HEK293 (cell line): Measurements from ENCODE around the gene IFI6.
"Not testable (repeated sequence)": the region's sequence is repeated elsewhere in the genome, so short reads cannot be mapped to it uniquely, and the experiment has no call there.

ENCODE experiments used
- CTCF ChIA-PET: fragments of 350-600 bp; formaldehyde crosslinking; extraction: SDS; loops from one replicate; lab custom pipeline; 2021; ENCODE audit warnings: antibody characterized with exemption; lab: Yijun Ruan, JAX
- POLR2A ChIA-PET: fragments of 300-600 bp; formaldehyde crosslinking; extraction: SDS; loops from one replicate; lab custom pipeline; 2020; ENCODE audit warnings: antibody characterized with exemption, inconsistent platforms; lab: Yijun Ruan, JAX
- H3K27ac ChIP-seq: fragments of 200-500 bp; sonication (Bioruptor generic); 2 replicates; pipeline ENCODE4 v1.5.1; 2014; ENCODE audit warnings: low read depth, low read length, control low read depth, inconsistent platforms; ENCODE audit errors: extremely low read depth
- H3K36me3 ChIP-seq, 2 experiments: fragments of 200-500 bp in 1 of 2; sonication (Bioruptor generic) in 1 of 2; 1 replicate in 1 of 2; 2 replicates in 1 of 2; pipeline ENCODE4 v1.5.1; 2014 to 2017; ENCODE audit warnings: inconsistent platforms in 2 of 2, low read length in 2 of 2; ENCODE audit not compliant: control insufficient read depth in 2 of 2, insufficient read depth in 1 of 2
- H3K4me1 ChIP-seq: fragments of 200-500 bp; sonication (Bioruptor generic); 2 replicates; pipeline ENCODE4 v1.5.1; 2014; ENCODE audit warnings: mild to moderate bottlenecking, low read length, inconsistent platforms; ENCODE audit not compliant: control insufficient read depth, insufficient read depth
- H3K4me3 ChIP-seq: 2 replicates; pipeline ENCODE4 v1.5.1; 2011; ENCODE audit warnings: low read depth, mild to moderate bottlenecking, control low read depth, low read length, moderate library complexity
- H3K9me3 ChIP-seq: fragments of 200-500 bp; sonication (Bioruptor generic); 2 replicates; pipeline ENCODE4 v1.5.1; 2014; ENCODE audit warnings: low read depth, low read length, inconsistent platforms; ENCODE audit not compliant: control insufficient read depth, insufficient read depth
- EGR2 ChIP-seq: fragments of 450-650 bp; formaldehyde crosslinking; IDR thresholded peaks from 2 replicates; pipeline ENCODE4 v1.5.1; 2016; ENCODE audit warnings: low read depth, missing biosample characterization, missing genetic modification characterization
- HOXC10 ChIP-seq: sonication (generic); formaldehyde crosslinking; IDR thresholded peaks from 2 replicates; pipeline ENCODE4 v1.8.1; 2023; ENCODE audit warnings: mild to moderate bottlenecking, missing genetic modification reagents
- OVOL3 ChIP-seq: fragments of 450-650 bp; formaldehyde crosslinking; IDR thresholded peaks from 2 replicates; pipeline ENCODE4 v1.5.1; 2016; ENCODE audit warnings: missing biosample characterization, missing genetic modification characterization
- TRIM28 ChIP-seq: IDR thresholded peaks from 2 replicates; pipeline ENCODE4 v1.6.1; 2011; ENCODE audit warnings: low read length, control low read depth, borderline replicate concordance
- WT1 ChIP-seq: fragments of 450-650 bp; formaldehyde crosslinking; IDR thresholded peaks from 2 replicates; pipeline ENCODE4 v1.5.1; 2016; ENCODE audit warnings: missing biosample characterization, missing genetic modification characterization
- ZBTB21 ChIP-seq: fragments of 450-650 bp; formaldehyde crosslinking; IDR thresholded peaks from 2 replicates; pipeline ENCODE4 v1.5.1; 2017; ENCODE audit warnings: missing biosample characterization, missing genetic modification characterization
- ZFHX2 ChIP-seq: fragments of 450-650 bp; formaldehyde crosslinking; conservative IDR thresholded peaks from 2 replicates; pipeline ENCODE4 v1.5.1; 2016; ENCODE audit warnings: missing biosample characterization, missing genetic modification characterization
- ZNF221 ChIP-seq: fragments of 450-650 bp; formaldehyde crosslinking; IDR thresholded peaks from 2 replicates; pipeline ENCODE4 v1.5.1; 2017; ENCODE audit warnings: missing biosample characterization, missing genetic modification characterization, borderline replicate concordance
- ZNF23 ChIP-seq: fragments of 450-650 bp; formaldehyde crosslinking; IDR thresholded peaks from 2 replicates; pipeline ENCODE4 v1.5.1; 2016; ENCODE audit warnings: missing biosample characterization, missing genetic modification characterization, borderline replicate concordance
- ZNF426 ChIP-seq: fragments of 450-650 bp; formaldehyde crosslinking; IDR thresholded peaks from 2 replicates; pipeline ENCODE4 v1.5.1; 2017; ENCODE audit warnings: missing biosample characterization, missing genetic modification characterization, mild to moderate bottlenecking, inconsistent platforms, moderate library complexity
- ZNF529 ChIP-seq: fragments of 450-650 bp; formaldehyde crosslinking; IDR thresholded peaks from 2 replicates; pipeline ENCODE4 v1.5.1; 2017; ENCODE audit warnings: missing genetic modification characterization, missing biosample characterization; ENCODE audit not compliant: insufficient replicate concordance
- ZNF585B ChIP-seq: fragments of 450-650 bp; formaldehyde crosslinking; IDR thresholded peaks from 2 replicates; pipeline ENCODE4 v1.5.1; 2016; ENCODE audit warnings: missing biosample characterization, missing genetic modification characterization
- ZNF621 ChIP-seq: fragments of 450-650 bp; formaldehyde crosslinking; IDR thresholded peaks from 2 replicates; pipeline ENCODE4 v1.5.1; 2017; ENCODE audit warnings: missing biosample characterization, missing genetic modification characterization
- ZNF791 ChIP-seq: fragments of 450-650 bp; formaldehyde crosslinking; IDR thresholded peaks from 2 replicates; pipeline ENCODE4 v1.5.1; 2016; ENCODE audit warnings: missing biosample characterization, missing genetic modification characterization
- ZSCAN16 ChIP-seq: fragments of 450-650 bp; formaldehyde crosslinking; IDR thresholded peaks from 2 replicates; pipeline ENCODE4 v1.5.1; 2016; ENCODE audit warnings: missing biosample characterization, missing genetic modification characterization
- TF ChIP-seq, protein P1 (sequence below): fragments of 450-650 bp; formaldehyde crosslinking; IDR thresholded peaks from 2 replicates; pipeline ENCODE4; 2016; ENCODE audit warnings: missing biosample characterization, missing genetic modification characterization
- TF ChIP-seq, protein P2 (sequence below): fragments of 450-650 bp; formaldehyde crosslinking; IDR thresholded peaks from 2 replicates; pipeline ENCODE4 v1.5.1; 2016; ENCODE audit warnings: missing biosample characterization, missing genetic modification characterization
- TF ChIP-seq, protein P3 (sequence below): fragments of 450-650 bp; formaldehyde crosslinking; IDR thresholded peaks from 2 replicates; pipeline ENCODE4 v1.5.1; 2016; ENCODE audit warnings: missing biosample characterization, missing genetic modification characterization
- TF ChIP-seq, protein P4 (sequence below): sonication (generic); formaldehyde crosslinking; IDR thresholded peaks from 2 replicates; pipeline ENCODE4 v1.8.1; 2022; ENCODE audit warnings: mild to moderate bottlenecking, moderate library complexity, missing genetic modification reagents

Gene IFI6

DNA sequence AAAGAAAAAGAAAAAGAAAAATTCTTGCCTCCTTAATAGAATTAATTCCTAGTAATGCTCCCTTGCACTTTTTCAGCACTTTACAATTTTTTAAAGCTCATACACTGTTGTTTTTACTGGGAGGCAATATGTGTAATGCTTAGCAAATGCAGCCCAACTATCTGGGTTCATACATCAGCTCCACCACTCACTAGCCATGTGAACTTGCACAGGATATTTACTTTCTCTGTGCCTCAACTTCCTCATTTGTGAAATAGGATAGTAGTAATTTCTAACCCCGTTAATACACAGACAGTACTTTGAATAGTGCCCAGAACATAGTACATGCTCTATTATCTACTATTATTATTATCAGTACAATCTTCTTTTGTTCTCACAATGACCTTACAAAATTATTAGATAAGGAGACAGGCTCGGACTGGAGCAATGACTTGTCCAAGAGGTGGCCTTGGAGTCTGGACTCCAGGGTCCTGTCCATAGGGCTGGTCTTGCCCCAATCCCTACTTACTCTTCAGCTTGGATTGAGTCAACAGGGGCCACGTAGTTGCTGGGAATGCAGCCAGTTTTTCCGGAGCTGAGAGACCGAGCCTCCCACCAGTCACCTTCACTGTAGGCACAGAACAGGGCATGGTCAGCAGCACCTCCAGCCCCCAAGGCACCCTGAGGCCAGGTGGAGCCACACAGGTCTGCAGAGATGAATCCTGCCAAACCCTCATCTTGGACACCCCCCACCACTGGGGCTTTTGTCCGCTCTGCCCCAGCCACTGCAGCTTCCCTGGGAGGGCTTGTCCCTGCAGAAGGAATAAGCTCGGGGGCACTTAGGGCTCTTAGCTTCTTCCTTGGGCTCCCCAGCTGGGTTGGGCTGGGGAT is 50.7 kb downstream of the IFI6 start (continued):
- TF ChIP-seq ZNF221 (no peak), ZNF585B (tag by site-specific recombination) (no peak), WT1 (tag by site-specific recombination) (no peak), ZNF791 (tag by site-specific recombination) (no peak)

DNA sequence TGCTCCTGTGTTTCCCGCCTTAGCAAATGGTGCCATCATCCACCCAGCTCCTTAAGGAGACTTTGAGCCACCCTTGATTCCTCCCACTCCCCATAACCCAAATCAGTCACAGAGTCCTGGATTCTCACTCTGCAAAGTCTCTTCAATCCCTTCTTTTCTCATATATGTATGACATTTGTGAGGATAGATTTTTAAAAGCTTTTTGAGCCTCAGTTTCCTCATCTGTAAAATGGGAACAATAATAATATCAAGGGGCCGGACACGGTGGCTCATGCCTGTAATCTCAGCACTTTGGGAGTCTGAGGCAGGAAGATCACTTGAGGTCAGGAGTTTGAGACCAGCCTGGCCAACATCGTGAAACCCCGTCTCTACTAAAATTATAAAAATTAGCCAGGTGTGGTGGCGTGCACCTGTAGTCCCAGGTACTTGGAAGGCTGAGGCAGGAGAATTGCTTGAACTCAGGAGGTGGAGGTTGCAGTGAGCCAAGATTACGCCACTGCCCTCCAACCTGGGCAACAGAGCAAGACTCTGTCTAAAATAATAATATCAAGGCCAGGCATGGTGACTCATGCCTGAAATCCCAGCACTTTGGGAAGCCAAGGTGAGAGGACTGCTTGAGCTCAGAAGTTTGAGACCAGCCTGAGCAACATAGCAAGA is 52.1 kb downstream of the IFI6 start:
- H3K36me3 ChIP-seq, H3K4me1 ChIP-seq, H3K9me3 ChIP-seq, H3K27ac ChIP-seq, H3K4me3 ChIP-seq: not testable (repeated sequence)
- CTCF ChIA-PET, result interaction anchor here (1.2 to 3.2 kb wide), 4 partner anchors 9 to 49 kb away, joined by 3 to 16 read pairs (median 5); no protein-coding TSS in a partner anchor
- POLR2A ChIA-PET, result interaction anchor here (1.2 kb wide), 1 partner anchor 15 kb away, joined by 4 read pairs; no protein-coding TSS in a partner anchor

DNA sequence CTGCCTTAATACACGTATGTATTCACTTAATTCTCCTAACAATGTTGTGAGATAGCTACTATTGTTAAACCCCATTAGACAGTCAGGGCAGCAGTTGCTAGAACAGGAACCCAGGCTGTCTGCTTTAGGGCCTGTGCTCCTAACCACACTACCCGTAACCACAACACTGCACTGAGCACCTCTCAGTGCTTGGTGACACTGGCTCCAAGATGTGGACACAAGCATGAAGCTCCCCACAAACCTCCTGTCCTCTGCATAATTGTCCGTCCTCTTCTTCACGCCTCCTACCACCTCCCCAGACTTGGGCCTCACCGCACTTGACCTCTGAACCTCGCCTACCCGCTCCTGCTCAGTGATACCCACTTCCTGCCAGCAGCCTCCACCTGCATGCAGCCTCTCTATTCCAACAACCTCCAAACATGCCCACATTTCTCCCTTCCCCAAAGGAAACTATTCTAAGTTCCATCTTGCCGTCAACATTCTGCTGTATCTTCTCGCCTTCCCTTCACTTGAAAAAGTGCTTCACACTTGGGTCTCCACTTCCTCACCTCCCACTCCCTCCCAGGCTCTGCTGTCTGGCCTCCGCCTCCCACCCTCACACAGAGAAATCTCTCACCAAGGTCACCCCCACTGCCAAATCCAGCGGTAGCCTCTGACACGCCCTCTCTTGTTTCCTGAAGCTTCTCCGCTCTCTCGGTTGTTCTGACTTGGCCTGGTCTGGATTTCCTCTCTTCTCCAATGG is 53.5 kb downstream of the IFI6 start:
- ChIA-PET CTCF (interaction anchor here (0.5 to 15.0 kb wide), 4 partner anchors 10 to 161 kb away, joined by 3 to 317 read pairs (median 4); partner anchors contain the start of gene IFI6), POLR2A (interaction anchor here (1.2 kb wide), 1 partner anchor 13 kb away, joined by 4 read pairs; no protein-coding TSS in a partner anchor)
- Histone ChIP-seq H3K27ac (no peak overlapping the region), H3K4me1 (no peaks in the 10 kb centered on the region), H3K4me3 (no peak overlapping the region), H3K36me3 (no peaks in the 10 kb centered on the region), H3K9me3 (no peaks in the 10 kb centered on the region)
- peak; percentile 85 for TF ChIP-seq ZFHX2 (tag by site-specific recombination)
- TF ChIP-seq ZNF621 (tag by site-specific recombination), result no peak
- peak; percentile 95 for TF ChIP-seq EGR2 (tag by site-specific recombination)
- TF ChIP-seq, protein P1, sequence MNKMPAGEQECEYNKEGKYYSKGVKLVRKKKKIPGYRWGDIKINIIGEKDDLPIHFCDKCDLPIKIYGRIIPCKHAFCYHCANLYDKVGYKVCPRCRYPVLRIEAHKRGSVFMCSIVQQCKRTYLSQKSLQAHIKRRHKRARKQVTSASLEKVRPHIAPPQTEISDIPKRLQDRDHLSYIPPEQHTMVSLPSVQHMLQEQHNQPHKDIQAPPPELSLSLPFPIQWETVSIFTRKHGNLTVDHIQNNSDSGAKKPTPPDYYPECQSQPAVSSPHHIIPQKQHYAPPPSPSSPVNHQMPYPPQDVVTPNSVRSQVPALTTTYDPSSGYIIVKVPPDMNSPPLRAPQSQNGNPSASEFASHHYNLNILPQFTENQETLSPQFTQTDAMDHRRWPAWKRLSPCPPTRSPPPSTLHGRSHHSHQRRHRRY (tag by site-specific recombination), result no peak

DNA sequence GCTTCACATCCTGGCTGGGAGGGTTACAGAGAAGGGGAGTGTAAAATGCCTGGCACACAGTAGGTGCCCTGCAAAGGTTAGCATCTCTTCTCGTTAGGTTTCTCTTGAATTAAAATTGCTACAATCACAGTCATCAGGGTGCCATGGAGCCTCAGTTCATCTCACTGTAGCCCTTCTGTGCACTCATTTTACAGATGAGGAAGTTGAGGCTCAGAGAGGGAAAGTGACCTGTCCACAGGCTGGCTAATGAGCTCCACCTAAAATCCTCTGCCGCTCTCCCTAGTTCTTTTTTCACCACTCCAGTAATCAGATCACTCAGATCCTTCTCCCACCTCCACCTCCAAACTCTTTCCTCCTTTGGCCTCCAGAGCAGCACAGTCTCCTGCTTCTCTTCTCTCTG is 54.6 kb downstream of the IFI6 start:
- Histone ChIP-seq H3K4me3 (no peak overlapping the region), H3K9me3 (no peaks in the 10 kb centered on the region), H3K4me1 (no peaks in the 10 kb centered on the region), H3K27ac (no peak overlapping the region), H3K36me3 (no peaks in the 10 kb centered on the region)
- ChIA-PET CTCF (interaction anchor here (0.6 to 15.0 kb wide), 6 partner anchors 9 to 227 kb away, joined by 3 to 317 read pairs (median 5); partner anchors contain the start of gene IFI6), POLR2A (no interaction called here)
- TF ChIP-seq ZSCAN16 (tag by site-specific recombination), result no peak
- no peak for TF ChIP-seq ZNF529 (tag by site-specific recombination)
- no peak for TF ChIP-seq ZNF23
- TF ChIP-seq ZNF791 (tag by site-specific recombination), result no peak
- no peak for TF ChIP-seq TRIM28
- TF ChIP-seq, protein P2, sequence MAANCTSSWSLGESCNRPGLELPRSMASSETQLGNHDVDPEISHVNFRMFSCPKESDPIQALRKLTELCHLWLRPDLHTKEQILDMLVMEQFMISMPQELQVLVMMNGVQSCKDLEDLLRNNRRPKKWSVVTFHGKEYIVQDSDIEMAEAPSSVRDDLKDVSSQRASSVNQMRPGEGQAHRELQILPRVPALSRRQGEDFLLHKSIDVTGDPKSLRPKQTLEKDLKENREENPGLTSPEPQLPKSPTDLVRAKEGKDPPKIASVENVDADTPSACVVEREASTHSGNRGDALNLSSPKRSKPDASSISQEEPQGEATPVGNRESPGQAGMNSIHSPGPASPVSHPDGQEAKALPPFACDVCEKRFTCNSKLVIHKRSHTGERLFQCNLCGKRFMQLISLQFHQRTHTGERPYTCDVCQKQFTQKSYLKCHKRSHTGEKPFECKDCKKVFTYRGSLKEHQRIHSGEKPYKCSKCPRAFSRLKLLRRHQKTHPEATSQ (tag by site-specific recombination), result no peak
- TF ChIP-seq ZBTB21 (tag by site-specific recombination), result no peak
- TF ChIP-seq HOXC10 (CRISPR knock-in tag), result no peak
- TF ChIP-seq, protein P3, sequence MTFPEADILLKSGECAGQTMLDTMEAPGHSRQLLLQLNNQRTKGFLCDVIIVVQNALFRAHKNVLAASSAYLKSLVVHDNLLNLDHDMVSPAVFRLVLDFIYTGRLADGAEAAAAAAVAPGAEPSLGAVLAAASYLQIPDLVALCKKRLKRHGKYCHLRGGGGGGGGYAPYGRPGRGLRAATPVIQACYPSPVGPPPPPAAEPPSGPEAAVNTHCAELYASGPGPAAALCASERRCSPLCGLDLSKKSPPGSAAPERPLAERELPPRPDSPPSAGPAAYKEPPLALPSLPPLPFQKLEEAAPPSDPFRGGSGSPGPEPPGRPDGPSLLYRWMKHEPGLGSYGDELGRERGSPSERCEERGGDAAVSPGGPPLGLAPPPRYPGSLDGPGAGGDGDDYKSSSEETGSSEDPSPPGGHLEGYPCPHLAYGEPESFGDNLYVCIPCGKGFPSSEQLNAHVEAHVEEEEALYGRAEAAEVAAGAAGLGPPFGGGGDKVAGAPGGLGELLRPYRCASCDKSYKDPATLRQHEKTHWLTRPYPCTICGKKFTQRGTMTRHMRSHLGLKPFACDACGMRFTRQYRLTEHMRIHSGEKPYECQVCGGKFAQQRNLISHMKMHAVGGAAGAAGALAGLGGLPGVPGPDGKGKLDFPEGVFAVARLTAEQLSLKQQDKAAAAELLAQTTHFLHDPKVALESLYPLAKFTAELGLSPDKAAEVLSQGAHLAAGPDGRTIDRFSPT (tag by site-specific recombination), result no peak
- no peak for TF ChIP-seq ZNF426
- TF ChIP-seq, protein P4, sequence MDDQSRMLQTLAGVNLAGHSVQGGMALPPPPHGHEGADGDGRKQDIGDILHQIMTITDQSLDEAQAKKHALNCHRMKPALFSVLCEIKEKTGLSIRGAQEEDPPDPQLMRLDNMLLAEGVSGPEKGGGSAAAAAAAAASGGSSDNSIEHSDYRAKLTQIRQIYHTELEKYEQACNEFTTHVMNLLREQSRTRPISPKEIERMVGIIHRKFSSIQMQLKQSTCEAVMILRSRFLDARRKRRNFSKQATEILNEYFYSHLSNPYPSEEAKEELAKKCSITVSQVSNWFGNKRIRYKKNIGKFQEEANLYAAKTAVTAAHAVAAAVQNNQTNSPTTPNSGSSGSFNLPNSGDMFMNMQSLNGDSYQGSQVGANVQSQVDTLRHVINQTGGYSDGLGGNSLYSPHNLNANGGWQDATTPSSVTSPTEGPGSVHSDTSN (CRISPR knock-in tag), result no peak
- no peak for TF ChIP-seq OVOL3 (tag by site-specific recombination)
